KMS-11 (cell line): ENCODE results near the gene S100PBP.

Experiments
- H2AFZ ChIP-seq: fragments of 200-600 bp; sonication (generic); 2 replicates; pipeline ENCODE4 v1.6.1; 2016; ENCODE audit warnings: antibody characterized with exemption, mixed run types, low read depth
- H3K27ac ChIP-seq: fragments of 200-600 bp; sonication (generic); 2 replicates; pipeline ENCODE4 v1.6.1; 2016; ENCODE audit warnings: mild to moderate bottlenecking, mixed run types
- H3K27me3 ChIP-seq: fragments of 200-600 bp; sonication (generic); 2 replicates; pipeline ENCODE4 v1.6.1; 2017; ENCODE audit warnings: mild to moderate bottlenecking, low read depth, mixed run types, moderate library complexity; ENCODE audit not compliant: insufficient read depth
- H3K36me3 ChIP-seq: fragments of 200-600 bp; sonication (generic); 2 replicates; pipeline ENCODE4 v1.6.1; 2017; ENCODE audit warnings: mild to moderate bottlenecking, mixed run types; ENCODE audit not compliant: insufficient read depth
- H3K4me1 ChIP-seq: fragments of 200-600 bp; sonication (generic); 2 replicates; pipeline ENCODE4 v1.6.1; 2016; ENCODE audit warnings: mild to moderate bottlenecking, low read depth, mixed run types; ENCODE audit not compliant: poor library complexity, severe bottlenecking
- H3K4me2 ChIP-seq: fragments of 200-600 bp; sonication (generic); 2 replicates; pipeline ENCODE4 v1.7.0; 2016; ENCODE audit warnings: mild to moderate bottlenecking, mixed run types
- H3K4me3 ChIP-seq: fragments of 200-600 bp; sonication (generic); IDR thresholded peaks from 2 replicates; pipeline ENCODE4 v1.6.1; 2017; ENCODE audit warnings: low read depth, low read length, mixed read lengths; ENCODE audit not compliant: insufficient read depth
- H3K79me2 ChIP-seq: fragments of 200-600 bp; sonication (generic); 2 replicates; pipeline ENCODE4 v1.6.1; 2016; ENCODE audit warnings: low read depth, mixed run types; ENCODE audit not compliant: insufficient read depth
- H3K9ac ChIP-seq: fragments of 200-600 bp; sonication (generic); 2 replicates; pipeline ENCODE4 v1.6.1; 2016; ENCODE audit warnings: mild to moderate bottlenecking, mixed run types
- H4K20me1 ChIP-seq: fragments of 200-600 bp; sonication (generic); 2 replicates; pipeline ENCODE4 v1.6.1; 2016; ENCODE audit warnings: mild to moderate bottlenecking, mixed run types; ENCODE audit not compliant: insufficient read depth
- CTCF ChIP-seq: fragments of 200-600 bp; sonication (generic); conservative IDR thresholded peaks from 2 replicates; pipeline ENCODE4 v1.6.1; 2017; ENCODE audit warnings: low read depth, mild to moderate bottlenecking, antibody characterized with exemption, low read length, moderate library complexity, mixed read lengths

The S100PBP gene

GRCh38 chr1:32907435-32907834, 90.0 kb downstream of the S100PBP start:
- no peak overlapping the region for H3K27ac ChIP-seq
- no peak overlapping the region for H3K4me3 ChIP-seq
- H3K27me3 ChIP-seq: no peaks in the 10 kb centered on the region
- H3K4me1 ChIP-seq: no peaks in the 10 kb centered on the region
- H3K4me2 ChIP-seq: no peak overlapping the region
- H3K9ac ChIP-seq: no peak overlapping the region
- TF ChIP-seq CTCF: no peak
- no peaks in the 10 kb centered on the region for H4K20me1 ChIP-seq
- no peaks in the 10 kb centered on the region for H3K36me3 ChIP-seq
- no peak overlapping the region for H2AFZ ChIP-seq
- no peaks in the 10 kb centered on the region for H3K79me2 ChIP-seq
